Fibroblast of the aortic adventitia (primary cell): ENCODE results near the gene SLC17A5. TPM values are rescaled to one million over a fixed set of nuclear protein-coding genes. Genes with fewer than 3 reads are reported as not detected.
A peak's percentile ranks its signal among the peaks of the same experiment; 100 is the strongest.

Source experiments
- DNase-seq: peaks from one replicate; pipeline ENCODE4 v3.0.0-alpha.2; 2010; ENCODE audit warnings: low read depth
- H3K4me3 ChIP-seq: 2 replicates; pipeline ENCODE4 v1.5.1; 2011; ENCODE audit warnings: low read depth, mild to moderate bottlenecking, control low read depth, low read length, moderate library complexity
- total RNA-seq: library from RNA; depleted of rRNA; stranded (reverse); fragments of >200 nt; gene quantifications from 2 replicates; pipeline ENCODE4 v1.2.3, GENCODE V29; 2012; ENCODE audit warnings: low replicate concordance
- TF ChIP-seq, protein P1 (sequence below): IDR thresholded peaks from 2 replicates; pipeline ENCODE4 v1.5.1; 2011; ENCODE audit warnings: mild to moderate bottlenecking, low read length, control low read depth, inconsistent platforms; ENCODE audit not compliant: insufficient read depth

SLC17A5 gene
- total RNA-seq, 1 donor, result 38.2 TPM

DNA sequence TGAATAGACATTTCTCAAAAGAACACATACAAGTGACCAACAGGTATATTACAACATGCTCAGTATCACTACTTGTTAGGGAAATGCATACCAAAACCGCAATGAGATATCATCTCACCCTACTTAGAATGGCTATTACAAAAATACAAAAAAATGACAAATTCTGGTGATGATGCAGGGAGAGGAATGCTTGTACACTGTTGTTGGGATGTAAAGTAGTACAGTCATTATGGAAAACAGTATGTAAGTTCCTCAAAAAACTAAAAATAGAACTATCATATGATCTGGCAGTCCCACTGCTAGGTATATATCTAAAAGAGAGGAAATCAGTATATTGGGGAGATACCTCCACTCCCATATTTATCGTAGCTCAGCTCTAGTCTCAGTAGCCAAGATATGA, 10.9 kb upstream of the SLC17A5 start:
- no peak for DNase-seq
- TF ChIP-seq, protein P1, sequence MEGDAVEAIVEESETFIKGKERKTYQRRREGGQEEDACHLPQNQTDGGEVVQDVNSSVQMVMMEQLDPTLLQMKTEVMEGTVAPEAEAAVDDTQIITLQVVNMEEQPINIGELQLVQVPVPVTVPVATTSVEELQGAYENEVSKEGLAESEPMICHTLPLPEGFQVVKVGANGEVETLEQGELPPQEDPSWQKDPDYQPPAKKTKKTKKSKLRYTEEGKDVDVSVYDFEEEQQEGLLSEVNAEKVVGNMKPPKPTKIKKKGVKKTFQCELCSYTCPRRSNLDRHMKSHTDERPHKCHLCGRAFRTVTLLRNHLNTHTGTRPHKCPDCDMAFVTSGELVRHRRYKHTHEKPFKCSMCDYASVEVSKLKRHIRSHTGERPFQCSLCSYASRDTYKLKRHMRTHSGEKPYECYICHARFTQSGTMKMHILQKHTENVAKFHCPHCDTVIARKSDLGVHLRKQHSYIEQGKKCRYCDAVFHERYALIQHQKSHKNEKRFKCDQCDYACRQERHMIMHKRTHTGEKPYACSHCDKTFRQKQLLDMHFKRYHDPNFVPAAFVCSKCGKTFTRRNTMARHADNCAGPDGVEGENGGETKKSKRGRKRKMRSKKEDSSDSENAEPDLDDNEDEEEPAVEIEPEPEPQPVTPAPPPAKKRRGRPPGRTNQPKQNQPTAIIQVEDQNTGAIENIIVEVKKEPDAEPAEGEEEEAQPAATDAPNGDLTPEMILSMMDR, result no peak
- no peak overlapping the region for H3K4me3 ChIP-seq

DNA sequence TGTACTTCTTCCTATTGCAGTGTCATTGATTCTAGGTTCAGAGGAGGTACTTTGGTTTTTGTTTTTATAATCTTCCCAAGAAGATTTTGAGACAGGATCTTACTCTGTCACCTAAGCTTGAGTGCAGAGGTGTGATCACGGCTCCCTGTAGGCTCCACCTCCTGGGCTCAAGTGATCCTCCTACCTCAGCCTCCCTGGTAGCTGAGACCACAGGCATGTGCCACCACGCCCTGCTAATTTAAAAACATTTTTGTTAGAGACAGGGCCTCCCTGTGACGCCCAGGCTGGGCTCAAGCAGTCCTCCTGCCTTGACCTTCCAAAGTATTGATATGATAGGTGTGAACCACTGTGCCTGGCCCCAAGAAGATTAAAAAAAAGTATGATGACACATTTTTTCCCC, 3.4 kb upstream of the SLC17A5 start:
- no peak overlapping the region for H3K4me3 ChIP-seq
- TF ChIP-seq, protein P1, result no peak
- DNase-seq, result no peak

DNA sequence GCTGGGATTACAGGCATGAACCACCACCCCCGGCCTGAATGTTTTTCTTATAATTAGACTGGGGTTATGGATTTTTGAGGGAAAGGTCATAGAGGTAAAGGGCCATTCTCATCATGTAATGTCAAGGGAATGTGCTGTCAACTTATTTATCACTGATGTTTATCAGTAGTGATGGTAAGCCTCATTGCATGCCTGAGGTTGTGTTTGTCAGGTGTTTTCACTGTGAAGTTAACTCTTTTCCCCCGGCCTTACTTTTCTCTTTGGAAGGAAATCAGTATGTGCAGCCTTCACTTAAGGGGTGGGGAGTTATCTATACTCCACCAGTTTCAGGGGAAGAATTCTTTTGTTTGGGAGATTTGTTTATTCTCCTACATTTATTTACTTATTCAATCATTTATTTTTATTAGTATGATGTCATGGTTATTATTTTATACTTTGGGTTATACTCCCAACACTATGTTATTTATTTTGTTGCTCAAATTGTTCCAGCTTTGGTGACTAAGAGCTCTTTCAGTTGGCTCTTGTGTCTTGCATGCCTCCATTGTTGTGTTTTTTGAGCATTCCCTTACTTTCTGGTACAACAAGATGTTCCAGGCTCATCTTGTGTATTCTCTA, 2.8 kb upstream of the SLC17A5 start:
- no peak for DNase-seq

DNA sequence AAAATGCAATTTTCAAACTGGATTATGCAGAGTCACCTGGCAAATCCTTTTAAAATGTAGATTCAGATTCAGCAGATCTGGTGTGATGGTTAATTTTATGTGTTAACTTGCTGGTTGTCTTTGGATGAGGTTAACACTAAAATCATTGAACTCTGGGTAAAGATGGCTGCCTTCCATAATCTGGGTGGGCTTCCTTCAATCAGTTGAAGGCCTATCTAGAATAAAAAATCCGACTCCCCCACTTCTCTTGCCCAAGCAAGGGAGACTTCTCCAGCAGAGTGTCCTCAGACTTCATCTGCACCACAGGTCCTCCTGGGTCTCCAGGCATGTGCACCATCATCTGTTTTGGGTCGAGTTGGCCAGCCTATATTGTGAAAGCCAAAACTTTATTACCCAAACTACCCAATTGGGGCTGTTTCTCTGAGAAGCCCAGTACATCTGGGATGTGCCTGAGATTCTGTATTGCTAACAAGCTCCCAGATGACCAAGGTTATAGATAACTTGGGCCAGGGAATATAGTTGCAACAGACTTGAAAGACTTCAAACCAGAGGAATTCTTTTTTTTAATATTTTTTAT, 1.6 kb upstream of the SLC17A5 start:
- TF ChIP-seq, protein P1, result no peak
- H3K4me3 ChIP-seq, result peak overlapping the region; percentile 94
- DNase-seq, result no peak

More for the DNA sequence above, 2.8 kb upstream of the SLC17A5 start:
- TF ChIP-seq, protein P1, result no peak
- no peak overlapping the region for H3K4me3 ChIP-seq

DNA sequence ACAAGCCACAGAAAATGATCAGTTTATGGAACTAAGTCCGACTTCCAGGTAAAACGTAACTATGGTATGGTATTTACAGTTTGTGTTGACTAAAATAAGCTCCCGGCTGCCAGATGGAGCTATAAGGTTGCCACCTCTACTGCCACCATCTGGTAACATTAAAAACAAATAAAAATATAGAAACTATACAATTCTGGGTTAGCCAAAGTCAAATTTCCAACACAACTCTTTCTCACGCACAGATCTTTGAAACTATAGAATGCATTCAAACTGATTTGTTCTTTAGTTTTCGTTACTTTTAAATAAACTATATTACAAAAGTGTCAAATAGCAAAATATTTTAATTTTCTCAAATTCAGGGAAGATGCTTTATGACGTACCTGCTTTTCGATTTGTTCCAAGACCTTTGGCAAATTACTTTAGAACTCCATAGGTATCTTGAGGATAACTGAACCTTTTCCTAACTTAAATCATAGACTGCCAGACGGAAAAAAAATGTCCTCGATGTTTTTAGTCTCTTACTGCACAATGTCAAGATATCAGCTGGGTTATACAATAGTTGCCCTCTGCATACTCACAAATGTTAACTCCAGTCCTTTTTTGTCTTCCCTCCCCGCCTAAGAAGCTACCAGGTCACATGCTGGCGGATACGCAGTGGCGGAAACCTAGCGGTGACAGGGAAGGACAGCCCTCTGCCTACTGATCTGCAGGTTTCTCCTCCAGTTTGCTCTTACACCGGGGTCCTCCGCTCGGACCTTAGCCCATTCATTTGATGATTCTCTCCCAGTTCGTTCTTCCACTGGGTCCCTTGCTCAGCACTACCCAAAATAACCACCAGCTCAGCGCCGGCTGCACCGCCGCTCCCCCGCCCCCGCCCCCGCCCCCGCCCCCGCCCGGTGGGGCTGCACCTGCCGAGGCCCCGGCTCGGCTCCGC, 888 bp downstream of the SLC17A5 start:
- peak; percentile 40 for DNase-seq
- peak overlapping the region; percentile 94 for H3K4me3 ChIP-seq
- TF ChIP-seq, protein P1, result peak; percentile 34

DNA sequence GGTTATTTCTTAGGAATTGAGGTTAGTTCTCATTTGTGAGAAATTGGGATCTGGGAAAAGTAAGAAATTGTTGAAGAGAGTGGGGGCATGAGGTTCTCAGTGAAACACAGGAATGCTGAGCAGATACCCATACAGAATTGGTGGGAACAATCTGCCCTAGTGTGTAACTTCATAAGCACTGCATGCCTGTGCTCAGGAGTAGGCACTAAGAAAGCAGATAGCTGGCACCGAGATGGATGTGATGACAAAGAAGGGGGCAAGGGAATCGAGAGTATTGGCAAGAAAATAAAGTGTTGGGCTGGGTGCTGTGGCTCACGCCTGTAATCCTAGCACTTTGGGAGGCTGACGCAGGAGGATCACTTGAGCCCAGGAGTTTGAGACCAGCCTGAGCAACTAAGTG, 4.0 kb downstream of the SLC17A5 start:
- no peak overlapping the region for H3K4me3 ChIP-seq
- DNase-seq, result no peak
- TF ChIP-seq, protein P1, result no peak
